ENCODE measurements around the gene VDAC1. TPM values are rescaled to one million over a fixed set of nuclear protein-coding genes. Genes with fewer than 3 reads are reported as not detected.
"Not testable (repeated sequence)": the region's sequence is repeated elsewhere in the genome, so short reads cannot be mapped to it uniquely, and the experiment has no call there.

The VDAC1 gene
- total RNA-seq, 4 donors from 2014 or later = 106 to 210 (median 180) TPM

DNA sequence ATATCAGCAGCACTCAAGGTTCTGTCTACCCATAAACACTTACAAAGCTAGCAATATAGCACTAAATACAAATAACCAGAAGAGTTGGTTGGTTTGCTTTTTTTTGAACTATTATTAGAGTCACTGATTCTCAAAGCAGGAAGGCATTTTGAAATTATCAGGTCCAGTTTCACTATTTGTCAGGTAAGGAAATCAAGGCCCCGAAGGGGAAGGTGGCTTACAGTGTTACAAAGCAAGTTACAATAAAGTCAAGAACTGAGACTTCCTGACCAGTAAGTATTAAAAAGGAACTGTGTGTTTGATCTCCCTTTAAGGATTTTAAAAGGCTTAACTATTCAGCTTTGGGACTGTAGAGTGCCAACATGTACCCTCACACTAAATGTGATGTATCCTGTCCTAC is 47.2 kb downstream of the VDAC1 start:
- WGBS, 2 donors (ENCODE audit: low coverage in 1 of 2) = 73 to 92% methylated on average over 1 of the region's 1 CpG
- TF ChIP-seq EP300 (IDR thresholded peaks at IDR 0.05; ENCODE audit: low read depth) = no peak
- TF ChIP-seq POLR2AphosphoS5 (IDR thresholded peaks at IDR 0.05) = no peak
- TF ChIP-seq, protein P1, sequence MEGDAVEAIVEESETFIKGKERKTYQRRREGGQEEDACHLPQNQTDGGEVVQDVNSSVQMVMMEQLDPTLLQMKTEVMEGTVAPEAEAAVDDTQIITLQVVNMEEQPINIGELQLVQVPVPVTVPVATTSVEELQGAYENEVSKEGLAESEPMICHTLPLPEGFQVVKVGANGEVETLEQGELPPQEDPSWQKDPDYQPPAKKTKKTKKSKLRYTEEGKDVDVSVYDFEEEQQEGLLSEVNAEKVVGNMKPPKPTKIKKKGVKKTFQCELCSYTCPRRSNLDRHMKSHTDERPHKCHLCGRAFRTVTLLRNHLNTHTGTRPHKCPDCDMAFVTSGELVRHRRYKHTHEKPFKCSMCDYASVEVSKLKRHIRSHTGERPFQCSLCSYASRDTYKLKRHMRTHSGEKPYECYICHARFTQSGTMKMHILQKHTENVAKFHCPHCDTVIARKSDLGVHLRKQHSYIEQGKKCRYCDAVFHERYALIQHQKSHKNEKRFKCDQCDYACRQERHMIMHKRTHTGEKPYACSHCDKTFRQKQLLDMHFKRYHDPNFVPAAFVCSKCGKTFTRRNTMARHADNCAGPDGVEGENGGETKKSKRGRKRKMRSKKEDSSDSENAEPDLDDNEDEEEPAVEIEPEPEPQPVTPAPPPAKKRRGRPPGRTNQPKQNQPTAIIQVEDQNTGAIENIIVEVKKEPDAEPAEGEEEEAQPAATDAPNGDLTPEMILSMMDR (IDR thresholded peaks at IDR 0.05) = no peak
- peaks cover 0 to 11% (median 1%) of the 10 kb centered on the region in 4 donors for H3K4me1 ChIP-seq
- H3K27ac ChIP-seq = no peak overlapping the region
- in situ Hi-C loops (cut with MboI; ENCODE audit: low pct_ligation_motif_present in 1 of 4, low pct_unique_long_range_greater_than_20kb in 1 of 4, low sequenced_read_pairs in 3 of 4) = no loop called here
- peaks cover 0 to 5% (median 2%) of the 10 kb centered on the region in 4 donors for H3K36me3 ChIP-seq
- no peaks in the 10 kb centered on the region for H3K9me3 ChIP-seq
- intact Hi-C loops (cut with DNase I; ENCODE audit: low total_unique reads) = no loop called here
- no peaks in the 10 kb centered on the region for H3K27me3 ChIP-seq
- H3K4me3 ChIP-seq = no peak overlapping the region
- no peak for DNase-seq

DNA sequence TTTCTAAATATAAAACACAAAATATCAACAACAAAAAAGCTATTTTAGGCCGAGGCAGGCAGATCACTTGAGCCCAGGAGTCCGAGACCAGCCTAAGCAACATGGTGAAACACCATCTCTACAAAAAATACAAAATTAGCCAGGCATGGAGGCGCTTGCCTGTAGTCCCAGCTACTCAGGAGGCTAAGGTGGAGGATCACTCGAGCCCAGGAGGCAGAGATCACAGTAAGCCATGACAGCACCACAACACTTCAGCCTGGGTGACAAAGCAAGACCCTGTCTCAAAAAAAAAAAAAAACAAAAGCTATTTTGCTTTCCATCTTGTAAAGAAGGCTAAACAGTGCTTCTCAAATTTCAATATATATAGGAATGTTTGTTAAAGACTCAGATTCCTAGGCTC is 47.7 kb downstream of the VDAC1 start:
- no peaks in the 10 kb centered on the region for H3K9me3 ChIP-seq
- peaks cover 0 to 14% (median 1%) of the 10 kb centered on the region in 4 donors for H3K4me1 ChIP-seq
- intact Hi-C loops (cut with DNase I; ENCODE audit: low total_unique reads) (no loop called here), in situ Hi-C loops (cut with MboI; ENCODE audit: low pct_ligation_motif_present in 1 of 4, low pct_unique_long_range_greater_than_20kb in 1 of 4, low sequenced_read_pairs in 3 of 4) (no loop called here)
- H3K36me3 ChIP-seq = peaks cover 0 to 5% (median 2%) of the 10 kb centered on the region in 4 donors
- DNase-seq = no peak
- TF ChIP-seq POLR2AphosphoS5 (IDR thresholded peaks at IDR 0.05) (no peak), EP300 (IDR thresholded peaks at IDR 0.05; ENCODE audit: low read depth) (no peak), POLR2A (IDR thresholded peaks at IDR 0.05) (no peak)
- TF ChIP-seq, protein P1 (IDR thresholded peaks at IDR 0.05) = no peak
- H3K27me3 ChIP-seq = no peaks in the 10 kb centered on the region
- H3K27ac ChIP-seq = no peak overlapping the region
- no peak overlapping the region for H3K4me3 ChIP-seq
- WGBS, 2 donors (ENCODE audit: low coverage in 1 of 2) = 79 to 80% methylated on average over 4 of the region's 4 CpGs

- H3K4me3 ChIP-seq; H3K27me3 ChIP-seq; H3K36me3 ChIP-seq; H3K27ac ChIP-seq; intact Hi-C loops (cut with DNase I; ENCODE audit: low total_unique reads); H3K9me3 ChIP-seq; in situ Hi-C loops (cut with MboI; ENCODE audit: low pct_ligation_motif_present in 1 of 4, low pct_unique_long_range_greater_than_20kb in 1 of 4, low sequenced_read_pairs in 3 of 4); DNase-seq: not testable (repeated sequence)
- H3K4me1 ChIP-seq = peaks cover 0 to 14% (median 1%) of the 10 kb centered on the region in 4 donors
- WGBS, 2 donors (ENCODE audit: low coverage in 1 of 2) = 87 to 100% methylated on average over 1 of the region's 1 CpG
These were observed 48.6 kb downstream of the VDAC1 start for GRCh38 chr5:133956196-133956595.

- in situ Hi-C loops (cut with MboI; ENCODE audit: low pct_ligation_motif_present in 1 of 4, low pct_unique_long_range_greater_than_20kb in 1 of 4, low sequenced_read_pairs in 3 of 4) = no loop called here
- peak overlapping the region; percentile 43 to 69 (median 60) for H3K27ac ChIP-seq
These were observed 51.1 kb downstream of the VDAC1 start for GRCh38 chr5:133953568-133954145.

More at GRCh38 chr5:133953568-133954145, 51.1 kb downstream of the VDAC1 start:
- Histone ChIP-seq H3K4me3 (no peak overlapping the region), H3K36me3 (peaks cover 0 to 3% (median 0%) of the 10 kb centered on the region in 4 donors), H3K27me3 (no peaks in the 10 kb centered on the region), H3K4me1 (peaks cover 0 to 14% (median 1%) of the 10 kb centered on the region in 4 donors), H3K9me3 (no peaks in the 10 kb centered on the region)
- no peak for DNase-seq
- intact Hi-C loops (cut with DNase I; ENCODE audit: low total_unique reads) = no loop called here
- 88 to 90% methylated on average over 4 to 10 of the region's 10 CpGs for WGBS, 2 donors (ENCODE audit: low coverage in 1 of 2)
- no peak for TF ChIP-seq POLR2A (IDR thresholded peaks at IDR 0.05)
- TF ChIP-seq POLR2AphosphoS5 (IDR thresholded peaks at IDR 0.05) = no peak
- TF ChIP-seq, protein P1 (IDR thresholded peaks at IDR 0.05) = no peak
- no peak for TF ChIP-seq EP300 (IDR thresholded peaks at IDR 0.05; ENCODE audit: low read depth)
